GM21723 (cell line): ENCODE data around the gene ADRB2.

Source experiments
- ATAC-seq: cut with Tn5 transposase; IDR thresholded peaks from one replicate; pipeline ENCODE4 v1.9.1; 2021; ENCODE audit warnings: mild to moderate bottlenecking, moderate library complexity; ENCODE audit not compliant: unreplicated experiment

ADRB2 gene

GRCh38 chr5:148830211-148830610 is 3.8 kb downstream of the ADRB2 start:
- no peak for ATAC-seq

DNA sequence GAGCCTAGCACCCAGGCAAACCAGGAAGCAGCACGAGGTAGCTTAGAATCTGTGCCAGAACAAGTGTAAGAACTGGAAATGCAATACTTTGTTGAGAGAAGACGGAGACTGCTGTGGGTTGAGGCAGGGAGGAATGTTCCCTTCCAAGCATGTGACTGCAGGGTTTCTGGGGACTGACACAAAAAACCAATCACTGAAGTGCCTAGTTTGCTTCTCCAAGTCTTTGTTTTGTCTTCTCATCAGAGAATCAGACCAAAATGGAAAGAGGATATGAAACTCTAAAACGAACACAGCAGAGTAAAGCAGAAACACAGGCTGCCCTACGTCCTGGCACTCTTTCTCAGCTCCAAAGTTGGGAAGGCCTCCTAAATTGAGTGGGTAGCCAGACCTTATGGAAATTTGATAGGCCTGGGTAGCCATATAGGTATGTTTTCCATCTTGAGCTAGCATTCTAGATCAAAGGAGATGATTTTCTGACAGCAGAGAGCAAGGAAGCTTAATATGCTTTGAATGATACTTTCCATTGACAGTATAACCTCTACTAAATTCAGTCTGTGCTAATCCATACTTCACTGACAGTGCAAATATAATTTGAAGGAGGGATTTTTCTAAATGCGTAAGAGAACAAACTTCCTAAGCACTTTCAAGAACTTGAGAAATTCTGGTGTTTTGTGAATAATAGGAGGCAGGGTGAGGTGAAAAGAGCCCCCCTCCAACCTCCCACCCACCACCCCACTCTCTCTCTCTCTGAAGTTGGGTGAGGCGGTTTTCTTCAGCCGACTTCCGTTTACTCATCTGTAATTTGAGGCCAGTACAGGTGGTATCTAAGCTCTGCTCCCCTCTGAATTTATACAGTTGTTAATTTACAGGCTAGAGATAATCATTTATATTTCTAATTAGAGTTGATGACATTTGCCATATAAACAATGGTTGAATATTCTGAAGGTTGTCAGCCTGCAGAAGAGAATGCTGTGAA is 5.5 kb downstream of the ADRB2 start:
- ATAC-seq, result peak; percentile 94

GRCh38 chr5:148833122-148833521 is 6.7 kb downstream of the ADRB2 start:
- no peak for ATAC-seq

GRCh38 chr5:148833925-148834324 is 7.5 kb downstream of the ADRB2 start:
- no peak for ATAC-seq

- ATAC-seq, result peak; percentile 67
Observed at GRCh38 chr5:148834689-148835088, 8.3 kb downstream of the ADRB2 start.

DNA sequence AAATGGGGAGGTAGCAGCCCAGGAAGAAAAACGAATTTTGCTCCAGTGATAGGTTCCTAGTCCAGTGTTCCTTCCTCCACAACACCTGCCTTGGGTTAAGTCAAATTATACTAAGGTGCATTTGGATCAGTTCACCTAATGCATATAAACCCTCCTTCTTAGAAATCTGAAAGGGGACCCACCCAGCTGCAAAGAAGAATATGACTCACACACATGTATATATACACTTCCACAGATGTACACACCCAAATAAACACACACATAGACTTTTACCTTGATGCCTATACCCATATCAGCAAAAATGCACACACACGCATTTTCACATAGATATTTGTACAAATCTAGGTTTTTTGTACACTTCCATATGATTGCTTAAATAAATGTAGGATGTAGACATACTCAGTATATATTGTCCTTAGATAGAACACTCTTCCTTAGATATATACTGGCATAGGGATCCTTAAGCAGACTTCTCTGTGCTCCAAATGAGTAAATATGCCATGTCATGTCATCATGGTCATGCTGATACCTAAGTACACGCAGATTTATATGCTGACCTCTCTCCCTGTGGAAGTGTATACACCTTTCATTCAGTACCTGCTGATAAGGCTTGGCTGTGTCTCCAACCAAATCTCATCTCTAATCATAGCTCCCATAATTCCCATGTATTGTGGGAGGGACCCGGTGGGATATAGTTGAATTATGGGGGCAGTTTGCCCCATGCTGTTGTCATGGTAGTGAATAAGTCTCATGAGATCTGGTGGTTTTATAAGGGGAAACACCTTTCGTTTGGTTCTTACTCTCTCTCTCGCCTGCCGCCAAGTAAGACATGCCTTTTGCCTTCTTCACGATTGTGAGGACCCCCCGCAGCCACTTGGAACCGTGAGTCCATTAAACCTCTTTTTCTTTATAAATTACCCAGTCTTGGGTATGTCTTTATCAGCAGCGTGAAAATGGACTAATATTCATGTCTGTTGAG is 10.2 kb downstream of the ADRB2 start:
- no peak for ATAC-seq

DNA sequence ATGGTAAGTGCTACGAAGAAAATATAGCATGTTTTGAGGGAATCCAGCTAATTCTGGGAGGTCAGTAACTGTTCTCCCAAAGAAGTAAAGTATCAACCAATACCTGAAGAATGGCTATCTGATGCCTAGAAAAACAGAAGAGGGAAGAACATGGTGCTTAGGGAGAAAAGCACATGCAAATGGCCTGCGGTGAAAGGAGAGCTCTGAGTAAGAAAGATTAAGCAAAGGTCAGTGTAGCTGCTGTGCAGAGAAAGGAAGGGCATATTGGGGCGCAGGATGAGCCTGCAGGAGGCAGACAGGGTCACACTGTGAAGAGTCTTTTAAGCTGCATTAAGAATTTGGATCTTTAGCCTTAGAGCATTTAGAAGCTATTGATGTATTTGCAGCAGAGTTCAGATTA is 11.0 kb downstream of the ADRB2 start:
- ATAC-seq, result no peak

GRCh38 chr5:148838357-148838756 is 11.9 kb downstream of the ADRB2 start:
- ATAC-seq, result no peak

DNA sequence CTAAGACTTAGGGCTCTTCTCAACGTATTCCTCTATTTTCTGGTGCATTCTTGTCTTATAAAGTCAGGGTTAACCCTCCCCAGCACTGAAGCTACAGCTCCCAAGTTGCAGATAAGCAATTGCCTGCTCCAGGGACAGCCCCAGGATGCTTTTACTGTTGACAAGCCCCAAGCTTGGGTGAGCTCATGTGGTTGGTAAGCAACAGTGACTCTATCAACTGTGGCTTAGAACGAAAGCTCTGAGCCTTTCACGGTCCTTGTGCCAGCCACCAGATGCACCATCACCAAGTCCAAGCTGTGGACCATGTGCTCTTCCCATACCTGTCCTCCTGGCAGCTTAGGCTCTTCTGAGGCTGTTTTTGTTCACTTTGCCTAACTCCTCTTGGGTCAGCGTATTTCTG is 13.5 kb downstream of the ADRB2 start:
- no peak for ATAC-seq

DNA sequence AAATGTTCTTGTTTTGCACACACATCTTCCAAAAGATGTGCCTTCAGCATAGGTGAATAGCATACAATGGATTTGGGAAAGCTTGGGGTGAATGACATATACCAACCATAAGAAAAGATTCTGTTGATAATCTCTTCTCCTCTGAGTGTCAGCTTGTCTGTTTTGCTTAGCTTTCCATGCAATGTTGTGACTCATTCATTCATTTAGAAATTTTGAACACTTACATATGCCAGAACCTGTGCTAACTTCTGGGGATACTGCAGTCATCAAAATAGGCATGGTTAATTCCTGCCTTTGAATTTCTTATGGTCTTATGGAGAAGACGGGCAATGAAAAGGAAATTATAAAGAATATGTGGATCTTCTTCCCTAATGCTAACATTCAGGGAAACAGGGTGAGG is 14.1 kb downstream of the ADRB2 start:
- ATAC-seq, result no peak

DNA sequence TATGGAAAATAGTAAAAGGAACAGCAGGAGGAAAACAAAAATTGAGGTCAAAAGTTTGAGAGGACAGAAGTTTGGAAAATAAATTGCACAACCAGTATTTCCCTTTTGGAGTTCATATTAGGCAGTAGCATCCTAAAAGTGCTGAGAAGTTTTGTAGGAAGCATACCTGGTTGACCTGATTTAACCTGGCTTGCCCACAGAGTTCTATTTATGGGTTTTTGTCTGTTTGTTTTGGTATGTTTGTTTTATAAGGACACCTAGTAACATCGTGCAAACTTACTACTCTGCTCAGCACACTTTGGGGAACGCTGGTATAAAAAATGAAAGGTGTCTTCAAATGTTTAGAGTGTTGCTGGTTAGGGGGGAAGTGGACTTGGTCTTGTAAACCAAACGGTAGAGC is 15.1 kb downstream of the ADRB2 start:
- no peak for ATAC-seq

- ATAC-seq, result no peak
Observed at GRCh38 chr5:148842161-148842560, 15.8 kb downstream of the ADRB2 start.

GRCh38 chr5:148843510-148844318 is 17.3 kb downstream of the ADRB2 start:
- ATAC-seq, result no peak

GRCh38 chr5:148844433-148845280 is 18.2 kb downstream of the ADRB2 start:
- ATAC-seq, result no peak

GRCh38 chr5:148846930-148847329 is 20.5 kb downstream of the ADRB2 start:
- no peak for ATAC-seq

DNA sequence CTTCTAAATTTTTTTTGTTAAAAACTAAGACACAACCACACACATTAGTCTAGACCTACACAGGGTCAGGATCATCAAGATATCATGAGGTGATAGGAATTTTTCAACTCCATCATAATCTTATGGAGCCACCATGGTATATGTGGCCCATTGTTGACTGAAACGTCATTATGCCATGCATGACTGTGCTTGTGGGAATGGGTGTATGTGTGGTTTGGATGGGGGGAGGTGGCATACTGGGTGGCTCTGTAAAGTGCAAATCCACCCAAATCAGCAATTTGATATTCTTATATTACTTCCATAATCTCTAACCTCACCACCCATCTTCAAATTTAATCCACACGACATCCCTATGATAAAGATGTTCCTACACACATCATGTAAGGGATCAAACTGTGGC is 21.0 kb downstream of the ADRB2 start:
- no peak for ATAC-seq

DNA sequence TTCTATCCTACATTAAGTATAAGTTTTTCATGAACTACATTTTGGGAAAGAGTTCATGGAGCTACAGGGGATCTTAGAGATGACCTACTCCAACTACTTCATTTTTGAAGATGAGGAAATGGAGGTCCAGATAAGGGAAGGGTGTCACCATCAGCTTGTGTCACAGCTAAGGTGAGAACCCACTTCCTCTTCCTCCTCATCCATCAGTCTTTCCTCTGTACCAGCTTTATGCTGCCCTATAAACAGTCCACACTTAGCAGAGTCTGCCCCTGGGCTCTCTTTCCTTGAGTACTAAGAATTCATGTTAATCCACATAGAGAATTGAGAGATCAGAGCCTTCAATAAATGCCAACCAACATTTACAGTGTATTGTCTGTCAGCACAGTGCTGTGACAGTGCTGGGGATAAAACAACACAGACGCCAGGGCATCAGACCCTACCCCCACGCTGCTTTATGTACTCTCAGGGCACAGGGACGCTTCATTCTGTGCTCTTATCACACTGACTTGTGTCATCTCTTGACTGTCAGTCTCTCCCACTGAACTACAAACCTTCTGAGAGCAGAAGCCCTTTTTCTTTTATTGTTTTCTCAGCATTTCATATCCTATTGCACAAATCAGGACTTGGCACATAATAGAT is 22.1 kb downstream of the ADRB2 start:
- no peak for ATAC-seq

DNA sequence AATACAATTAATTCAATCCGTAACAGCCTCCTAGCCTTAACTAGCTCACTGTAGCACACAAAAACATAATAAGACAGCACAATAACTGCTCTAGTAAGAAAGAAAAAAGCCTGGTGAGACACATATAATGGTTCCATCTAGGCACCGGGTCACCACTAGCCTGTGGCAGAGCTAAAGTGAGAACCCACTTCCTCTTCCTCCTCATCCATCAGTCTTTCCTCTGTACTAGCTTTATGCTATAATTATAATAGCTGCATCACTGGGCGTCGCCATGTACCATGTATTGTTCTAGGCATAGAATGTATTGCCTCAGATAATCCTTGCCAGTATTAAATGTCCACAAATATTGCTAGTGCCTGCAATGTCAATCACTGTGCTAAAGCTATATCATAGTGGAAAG is 23.1 kb downstream of the ADRB2 start:
- ATAC-seq, result no peak

DNA sequence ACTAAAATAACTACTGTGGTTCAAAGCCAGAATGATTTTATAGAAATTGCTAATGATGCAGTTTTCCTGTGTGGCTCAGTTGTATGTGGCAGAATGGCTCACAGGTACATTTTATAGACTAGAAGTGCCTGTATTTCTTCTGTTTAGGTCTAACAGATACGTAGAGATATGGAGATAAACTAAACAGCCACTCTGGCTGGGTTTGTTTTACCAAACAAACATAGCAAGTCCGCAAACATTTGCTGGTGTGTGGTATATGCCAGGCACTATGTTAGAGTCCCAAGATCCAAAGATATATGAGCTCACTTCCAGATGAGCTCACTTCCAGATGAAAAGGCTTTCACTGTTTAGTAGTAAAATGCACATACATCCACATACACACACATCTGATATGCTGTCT is 24.4 kb downstream of the ADRB2 start:
- ATAC-seq, result no peak
